Glomerular endothelial cell (primary cell): ENCODE measurements around the gene GMPPB. TPM values are rescaled to one million over a fixed set of nuclear protein-coding genes. Genes with fewer than 3 reads are reported as not detected.
"Not testable (repeated sequence)": the region's sequence is repeated elsewhere in the genome, so short reads cannot be mapped to it uniquely, and the experiment has no call there.

Experiments
- DNase-seq: peaks from one replicate; pipeline ENCODE4 v3.0.0-alpha.2; 2011; ENCODE audit warnings: low read depth, low spot score; ENCODE audit errors: extremely low read depth
- total RNA-seq: library from RNA; depleted of rRNA; stranded (reverse); fragments of >200 nt; gene quantifications from 2 replicates; pipeline ENCODE4 v1.2.3, GENCODE V29; 2015

Gene GMPPB
- total RNA-seq, 1 donor from 2014 or later, result 33.0 TPM

DNA sequence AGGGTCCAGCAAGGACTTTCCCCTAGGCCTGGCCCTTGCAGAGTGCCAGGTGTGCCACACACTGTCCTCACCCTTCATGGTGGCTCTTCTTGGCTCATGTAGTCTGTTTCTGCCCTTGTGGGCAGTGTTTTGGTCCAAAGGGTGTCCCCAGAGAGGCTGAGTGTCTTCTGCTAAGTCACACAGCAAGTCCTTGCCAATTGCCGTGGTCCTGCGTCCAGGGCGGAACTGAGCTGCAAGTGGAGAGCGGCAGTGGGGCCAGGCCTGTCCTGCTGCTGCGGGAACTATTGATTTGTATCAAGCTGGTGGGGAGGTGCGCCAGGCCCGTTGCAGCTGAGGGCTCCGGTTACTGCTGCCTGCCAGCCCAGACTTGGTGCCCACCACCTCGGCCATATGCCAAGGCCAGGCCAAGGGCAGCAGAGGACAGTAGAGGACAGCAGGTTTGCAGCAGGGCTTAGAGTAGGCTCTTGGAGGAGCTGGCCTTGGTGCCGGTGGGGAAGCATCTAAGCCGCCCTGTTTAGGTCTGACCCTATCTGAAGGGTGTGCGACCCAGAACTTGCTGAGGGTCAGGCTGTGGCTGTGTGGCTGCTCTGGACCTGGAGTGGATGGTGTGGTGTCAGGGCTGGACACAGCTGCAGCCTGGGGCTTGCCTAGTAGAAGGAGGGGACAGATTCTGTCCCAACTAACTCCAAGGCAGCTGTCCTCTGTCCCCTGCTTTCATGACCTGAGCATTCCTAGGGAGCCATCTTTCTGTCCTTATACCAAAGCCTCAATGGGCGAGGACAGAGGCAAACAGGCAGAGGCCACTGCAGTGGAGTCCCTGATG lies 8.8 kb downstream of the GMPPB start:
- no peak for DNase-seq

DNA sequence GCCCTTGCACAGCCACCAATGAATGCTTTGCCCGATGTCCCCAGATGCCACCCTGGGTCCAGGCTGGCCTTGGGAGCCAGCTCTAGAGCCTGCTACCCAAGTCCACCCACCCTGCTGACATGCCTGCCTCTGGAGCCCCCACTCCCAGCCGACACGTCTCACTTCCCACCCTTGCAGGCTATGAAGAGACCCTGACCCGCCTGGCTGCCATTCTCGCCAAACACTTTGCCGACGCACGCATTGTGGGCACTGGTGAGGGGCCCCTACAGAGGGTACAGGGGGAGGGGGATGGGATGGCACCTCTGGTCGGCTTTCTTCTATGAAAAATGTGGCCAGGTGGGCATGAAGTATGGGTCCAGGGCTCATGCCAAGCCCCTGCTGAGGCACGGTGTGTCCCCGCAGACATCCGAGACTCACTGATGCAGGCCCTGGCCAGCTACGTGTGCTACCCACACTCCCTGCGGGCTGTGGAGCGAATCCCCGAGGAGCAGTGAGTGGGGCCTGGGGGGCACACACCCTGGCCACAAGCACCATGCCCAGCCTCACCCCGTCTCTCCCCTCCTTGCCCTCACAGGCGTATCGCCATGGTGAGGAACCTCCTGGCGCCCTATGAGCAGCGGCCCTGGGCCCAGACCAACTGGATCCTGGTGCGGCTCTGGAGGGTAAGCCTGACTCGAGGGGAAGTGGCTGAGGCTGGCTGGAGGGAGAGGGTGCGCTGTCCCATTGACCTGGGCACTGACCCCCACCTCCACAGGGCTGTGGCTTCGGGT lies 10.2 kb downstream of the GMPPB start:
- no peak for DNase-seq

- no peak for DNase-seq
Observed at GRCh38 chr3:49712631-49713317, 11.0 kb downstream of the GMPPB start.

DNA sequence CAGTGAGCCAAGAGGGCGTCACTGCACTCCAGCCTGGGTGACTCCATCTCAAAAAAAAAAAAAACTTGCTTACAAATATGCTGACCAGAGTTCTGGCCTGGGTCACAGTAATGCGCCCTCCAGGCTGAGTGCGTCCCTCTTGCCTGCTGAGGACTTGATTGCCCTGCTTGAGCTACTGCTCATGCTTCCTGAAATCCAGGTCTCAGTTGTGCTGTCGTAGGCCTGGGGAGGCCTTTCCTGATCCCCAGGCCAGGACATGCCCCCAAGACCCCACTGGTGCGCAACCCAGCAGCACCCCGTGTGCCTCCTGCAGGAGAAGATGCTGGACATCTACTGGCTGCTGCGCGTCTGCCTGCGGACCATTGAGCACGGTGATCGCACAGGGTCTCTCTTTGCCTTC lies 11.6 kb downstream of the GMPPB start:
- DNase-seq, result no peak

DNA sequence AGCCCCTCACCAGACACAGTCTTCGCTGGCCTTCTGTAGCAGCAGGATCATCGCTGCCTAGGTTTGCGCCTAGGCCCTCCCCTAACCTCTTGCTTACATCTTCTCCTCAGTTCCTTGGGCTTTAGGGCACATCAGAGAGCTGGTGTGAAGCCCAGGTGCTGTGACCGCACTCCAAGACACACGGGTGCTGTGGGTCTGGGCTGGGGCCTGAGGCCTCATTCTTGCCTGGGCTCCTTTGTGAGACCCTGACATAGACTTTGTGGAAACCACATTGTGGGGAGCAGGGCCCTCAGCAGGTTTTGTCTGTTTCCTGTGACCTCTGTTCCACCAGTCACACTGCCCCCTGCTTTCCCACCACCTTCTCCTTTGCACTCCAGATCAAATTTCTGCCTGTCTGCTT lies 12.3 kb downstream of the GMPPB start:
- DNase-seq, result no peak

DNA sequence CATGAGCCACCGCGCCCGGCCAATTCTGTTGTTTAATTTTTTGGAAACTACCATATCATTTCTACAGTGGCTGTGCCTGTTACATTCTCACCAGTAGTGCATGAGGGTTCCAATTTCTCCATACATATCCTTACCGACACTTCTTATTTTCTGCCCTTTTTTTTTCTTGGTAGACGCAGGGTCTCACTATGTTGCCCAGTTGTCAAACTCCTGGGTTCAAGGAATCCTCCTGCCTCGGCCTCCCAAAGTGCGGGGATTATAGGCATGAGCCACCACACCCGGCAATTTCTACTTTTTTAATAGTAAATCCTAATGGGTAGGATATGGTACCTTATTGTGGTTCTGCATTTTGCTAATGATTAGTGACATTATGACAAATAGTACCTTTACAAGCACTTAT lies 13.9 kb downstream of the GMPPB start:
- no peak for DNase-seq

DNA sequence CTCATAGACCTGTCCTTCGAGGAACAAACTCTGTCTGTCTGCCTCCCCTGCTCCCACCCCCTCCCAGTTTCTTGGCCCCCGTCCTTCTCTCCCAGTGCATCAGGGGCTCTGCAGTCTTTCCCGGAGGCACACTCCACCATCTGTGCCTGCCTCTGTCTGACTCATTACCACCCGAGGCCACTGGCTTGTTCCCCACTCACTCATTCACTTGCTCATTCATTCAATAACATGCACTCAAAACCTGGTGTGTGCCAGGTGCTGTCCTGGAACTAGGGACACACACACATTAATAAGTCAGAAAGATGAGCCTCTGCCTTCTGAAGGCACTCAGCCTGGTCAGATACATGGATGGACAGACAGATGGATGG lies 16.7 kb downstream of the GMPPB start:
- no peak for DNase-seq

- no peak for DNase-seq
Observed at GRCh38 chr3:49706456-49707112, 17.2 kb downstream of the GMPPB start.

DNA sequence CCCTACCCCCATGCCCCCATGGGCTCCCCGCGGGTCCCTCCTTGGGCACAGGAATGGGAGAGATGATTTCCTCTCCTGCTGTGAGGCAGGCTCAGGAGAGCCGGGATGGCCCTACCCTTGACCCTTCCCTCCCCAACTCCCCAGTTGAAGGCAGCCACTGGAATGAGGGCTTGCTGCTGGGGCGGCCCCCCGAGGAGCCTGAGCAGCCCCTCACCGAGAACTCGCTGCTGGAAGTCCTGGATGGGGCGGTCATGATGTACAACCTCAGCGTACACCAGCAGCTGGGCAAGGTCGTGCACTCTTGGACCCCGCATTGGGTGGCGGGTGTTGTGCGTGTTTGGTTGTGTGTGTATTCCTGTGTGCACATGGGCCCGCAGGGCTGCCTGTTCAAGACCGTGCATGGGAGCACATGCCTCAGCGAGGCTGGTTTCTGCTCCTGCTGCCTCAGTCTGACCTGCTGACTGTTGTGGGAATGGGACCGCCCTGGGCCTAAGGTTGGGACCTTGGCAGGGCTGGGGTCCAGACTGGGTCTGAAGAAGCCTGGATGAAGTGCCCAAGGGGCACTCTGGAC lies 18.3 kb downstream of the GMPPB start:
- DNase-seq, result no peak

- DNase-seq, result no peak
Observed at GRCh38 chr3:49704629-49705028, 19.1 kb downstream of the GMPPB start.

DNA sequence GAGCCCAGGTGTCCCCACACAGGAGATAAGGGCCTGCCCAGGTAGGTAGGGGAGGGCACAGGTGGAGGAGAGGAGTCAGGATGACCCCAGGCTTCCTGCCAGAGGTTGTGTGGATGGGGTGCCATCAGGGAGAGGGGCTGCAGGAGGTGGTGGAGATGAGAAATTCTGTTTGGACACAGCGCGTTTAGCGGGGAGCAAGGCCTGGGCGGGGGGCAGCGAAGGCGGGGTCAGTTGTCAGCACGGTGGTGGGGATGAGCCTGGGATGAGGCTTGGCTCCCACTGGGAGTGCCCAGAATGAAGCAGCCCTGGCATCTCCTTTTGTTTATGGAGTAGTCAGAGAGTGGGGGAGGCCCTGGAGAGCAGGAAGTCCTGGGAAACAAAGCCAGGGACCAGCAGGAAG lies 19.8 kb downstream of the GMPPB start:
- no peak for DNase-seq

DNA sequence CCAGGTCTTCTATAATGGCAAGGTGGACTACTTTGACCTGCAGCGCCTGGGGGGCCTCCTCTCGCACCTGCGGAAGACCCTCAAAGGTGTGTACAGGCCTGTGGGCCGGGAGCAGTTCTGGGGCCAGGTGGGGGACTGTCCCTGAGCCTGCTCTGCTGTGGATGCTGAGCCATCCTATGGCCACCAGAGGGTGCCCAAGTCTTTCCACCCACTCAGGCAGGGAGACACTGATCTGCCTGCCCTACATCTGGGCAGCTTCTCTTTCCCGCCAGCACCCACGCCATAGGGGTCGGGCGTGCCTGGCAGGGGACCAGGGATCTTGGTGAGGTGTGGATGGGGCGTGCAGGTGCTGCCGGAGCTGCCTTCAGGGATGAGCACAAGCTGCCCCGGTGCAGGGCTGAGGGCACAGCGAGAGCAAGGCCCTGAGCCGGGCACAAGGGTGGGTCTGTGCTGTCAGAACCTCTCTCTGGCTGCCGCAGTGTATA lies 20.3 kb downstream of the GMPPB start:
- DNase-seq, result no peak

DNA sequence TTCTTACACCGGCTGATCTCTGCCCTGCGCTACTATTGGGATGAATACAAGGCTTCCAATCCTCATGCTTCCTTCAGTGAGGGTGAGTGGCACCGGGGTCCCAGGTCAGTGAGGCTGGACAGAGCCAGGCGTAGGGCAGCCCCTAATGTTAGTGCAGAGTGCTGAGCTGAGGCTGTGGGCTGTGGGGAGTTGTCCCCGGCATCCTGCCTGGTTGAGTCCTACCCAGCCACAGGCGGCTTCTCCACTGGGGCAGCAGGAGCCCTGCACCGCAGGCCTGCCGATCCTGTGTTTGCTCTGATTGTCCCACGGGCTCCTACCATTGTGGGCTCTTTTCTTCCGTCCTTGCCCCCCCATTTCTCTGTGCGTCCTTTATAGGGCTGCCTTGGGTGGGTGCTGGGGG lies 21.1 kb downstream of the GMPPB start:
- no peak for DNase-seq

DNA sequence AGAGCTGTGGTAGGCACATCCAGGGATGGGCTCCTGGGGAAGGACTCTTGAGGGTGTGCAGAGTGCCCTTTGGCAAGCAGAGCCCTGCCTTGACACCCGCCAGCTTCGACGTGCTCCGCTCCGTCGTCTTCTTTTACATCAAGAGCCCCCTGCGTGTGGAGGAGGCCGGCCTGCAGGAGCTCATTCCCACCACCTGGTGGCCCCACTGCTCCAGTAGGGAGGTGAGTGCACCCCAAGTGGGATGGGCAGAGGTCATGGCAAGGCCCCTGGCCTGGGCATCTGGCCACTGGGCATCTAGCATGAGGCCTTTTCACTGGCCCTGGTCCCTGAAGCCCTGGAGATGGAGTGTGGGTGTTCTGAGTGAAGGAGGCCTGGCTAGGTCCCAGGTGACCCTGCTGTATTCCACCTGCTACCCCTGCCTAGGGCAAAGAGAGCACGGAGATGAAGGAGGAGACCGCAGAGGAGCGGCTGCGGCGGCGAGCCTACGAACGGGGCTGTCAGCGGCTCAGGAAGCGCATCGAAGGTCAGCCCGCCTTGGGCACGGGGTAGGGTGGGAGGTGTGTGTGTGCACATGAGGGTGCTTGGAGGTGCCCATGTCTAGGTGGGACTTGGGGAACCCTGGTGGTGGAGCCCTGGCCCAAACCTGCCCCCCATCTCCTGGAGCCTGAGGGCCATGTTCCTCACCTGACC lies 22.2 kb downstream of the GMPPB start:
- DNase-seq, result no peak

DNA sequence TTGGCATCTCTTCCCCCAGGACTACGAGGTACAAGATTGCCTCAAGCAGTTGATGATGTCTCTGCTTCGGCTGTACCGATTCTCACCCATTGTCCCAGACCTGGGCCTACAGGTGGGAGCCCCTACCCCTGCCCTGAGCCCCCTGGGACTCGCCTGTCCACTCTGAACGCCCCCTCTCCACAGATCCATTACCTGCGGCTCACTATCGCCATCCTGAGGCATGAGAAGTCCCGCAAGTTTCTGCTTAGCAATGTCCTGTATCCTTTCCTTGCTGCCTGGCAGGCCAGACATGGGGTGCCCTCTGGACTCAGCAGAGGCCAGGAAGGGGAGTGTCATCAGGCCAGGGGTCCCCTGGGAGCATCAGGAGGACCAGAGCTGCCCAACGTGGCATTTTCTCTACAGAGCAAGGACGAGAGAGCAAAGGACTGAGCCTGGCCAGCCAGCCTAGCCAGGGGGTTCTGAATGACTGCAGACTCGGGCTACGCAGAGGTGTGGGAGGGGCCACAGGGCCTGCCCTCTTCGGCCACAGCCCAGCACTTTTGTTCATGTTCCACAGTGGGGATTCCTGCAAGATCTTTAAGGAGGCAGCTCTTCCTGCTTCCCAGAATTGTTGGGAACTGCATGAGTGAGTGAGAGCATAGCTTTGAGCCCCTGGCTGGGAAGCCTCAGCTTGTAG lies 23.2 kb downstream of the GMPPB start:
- DNase-seq, result no peak

- no peak for DNase-seq
Observed at GRCh38 chr3:49700014-49700413, 23.7 kb downstream of the GMPPB start.

DNA sequence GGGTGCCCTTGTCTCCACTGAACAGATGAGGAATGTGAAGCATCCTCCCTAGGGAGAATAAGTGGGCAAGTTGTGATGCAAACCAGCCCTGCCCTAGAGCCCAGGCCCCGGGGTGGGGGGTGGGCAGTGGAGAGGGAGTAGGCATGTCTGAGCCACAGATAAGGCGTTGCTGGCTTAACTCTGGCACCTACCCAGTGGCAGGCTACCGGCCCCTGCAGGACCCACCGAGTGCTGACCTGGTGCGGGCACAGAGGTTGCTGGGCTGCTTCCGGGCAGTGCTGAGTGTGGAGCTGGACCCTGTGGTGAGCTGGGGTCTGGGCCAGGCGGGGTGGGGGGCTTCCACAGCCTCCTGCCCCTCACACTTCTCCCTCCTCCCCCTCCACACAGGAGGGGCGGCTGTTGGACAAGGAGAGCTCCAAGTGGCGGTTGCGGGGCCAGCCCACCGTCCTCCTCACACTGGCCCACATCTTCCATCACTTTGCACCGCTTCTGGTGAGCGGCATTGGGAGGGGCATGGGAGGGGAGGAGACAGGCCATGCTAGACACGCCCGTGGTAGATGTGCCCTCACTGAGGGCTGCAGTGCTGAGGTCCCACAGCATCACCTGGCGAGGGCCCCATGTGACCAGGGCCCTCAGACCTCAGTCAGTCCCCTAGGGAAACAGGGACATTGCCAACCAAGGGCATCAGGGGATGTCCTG lies 24.3 kb downstream of the GMPPB start:
- DNase-seq, result no peak

DNA sequence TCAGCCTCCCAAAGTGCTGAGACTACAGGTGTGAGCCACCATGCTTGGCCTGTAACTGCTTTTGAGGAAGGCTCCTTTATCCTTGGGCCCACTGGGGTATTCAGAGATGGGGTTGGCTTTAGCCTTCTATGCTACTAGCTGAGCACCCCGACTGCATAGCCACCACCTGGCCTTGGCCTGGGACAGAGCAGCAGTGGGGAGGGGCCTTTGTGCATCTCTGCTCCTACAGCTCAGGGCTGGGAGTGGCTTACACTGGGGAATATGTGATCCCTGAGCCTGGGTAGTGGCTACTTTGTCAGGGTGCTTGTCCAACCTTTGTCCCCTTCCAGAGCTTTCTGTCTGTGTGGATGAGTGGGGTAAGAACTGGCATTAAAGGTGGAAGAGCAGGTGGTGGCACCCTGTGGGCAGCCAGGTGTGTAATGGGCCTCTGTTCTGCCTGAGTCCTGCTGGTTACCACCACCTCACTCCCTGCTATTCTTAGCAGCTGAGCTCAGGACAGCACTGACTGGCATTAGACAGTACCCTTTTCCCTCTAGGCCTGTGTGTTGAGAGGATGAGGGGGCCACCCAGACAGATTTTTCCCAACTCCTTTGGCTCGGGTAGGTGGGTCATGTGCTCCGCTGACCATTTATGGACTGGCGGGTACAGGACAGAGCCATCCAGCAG lies 28.3 kb downstream of the GMPPB start:
- not testable (repeated sequence) for DNase-seq
